PFSK-1 (cell line): Measurements from ENCODE around the gene SRY.

ENCODE experiments used
- POLR2AphosphoS5 ChIP-seq: IDR thresholded peaks from 2 replicates; pipeline ENCODE4 v1.6.1; 2012; ENCODE audit warnings: low read depth, mild to moderate bottlenecking, control low read depth, low read length, moderate library complexity
- SIN3A ChIP-seq: IDR thresholded peaks from 2 replicates; pipeline ENCODE4 v1.6.1; 2012; ENCODE audit warnings: mild to moderate bottlenecking, low read length, moderate library complexity, borderline replicate concordance; ENCODE audit not compliant: insufficient read depth
- TF ChIP-seq, protein P1 (sequence below), 2 experiments: IDR thresholded peaks; 2 replicates each; pipeline versions ENCODE4 v1.6.1 to v1.8.0; 2011 to 2012; ENCODE audit warnings: low read depth in 2 of 2, low read length in 2 of 2, control low read depth in 1 of 2, inconsistent platforms in 1 of 2, mild to moderate bottlenecking in 1 of 2, moderate library complexity in 1 of 2; ENCODE audit not compliant: insufficient read depth in 1 of 2

DNA sequence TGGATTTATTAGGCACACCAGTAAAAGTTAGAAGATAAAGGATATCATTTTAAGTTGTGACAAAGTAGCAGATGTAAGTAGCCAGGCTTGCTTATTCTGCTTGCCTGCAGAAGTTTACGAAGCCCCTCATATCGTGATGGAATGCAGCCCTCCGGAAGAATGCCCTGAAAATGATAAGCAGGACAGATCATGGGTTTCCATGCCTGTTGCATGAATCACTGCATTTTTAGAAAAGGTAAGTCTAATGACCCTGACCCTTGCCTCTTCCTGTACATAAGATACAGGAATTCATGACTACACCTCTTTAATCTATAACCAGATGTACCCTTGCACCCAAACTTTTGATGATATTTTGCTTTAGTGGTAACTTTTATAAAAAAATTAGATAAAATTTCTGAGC lies 37.0 kb upstream of the SRY start:
- TF ChIP-seq, protein P1, sequence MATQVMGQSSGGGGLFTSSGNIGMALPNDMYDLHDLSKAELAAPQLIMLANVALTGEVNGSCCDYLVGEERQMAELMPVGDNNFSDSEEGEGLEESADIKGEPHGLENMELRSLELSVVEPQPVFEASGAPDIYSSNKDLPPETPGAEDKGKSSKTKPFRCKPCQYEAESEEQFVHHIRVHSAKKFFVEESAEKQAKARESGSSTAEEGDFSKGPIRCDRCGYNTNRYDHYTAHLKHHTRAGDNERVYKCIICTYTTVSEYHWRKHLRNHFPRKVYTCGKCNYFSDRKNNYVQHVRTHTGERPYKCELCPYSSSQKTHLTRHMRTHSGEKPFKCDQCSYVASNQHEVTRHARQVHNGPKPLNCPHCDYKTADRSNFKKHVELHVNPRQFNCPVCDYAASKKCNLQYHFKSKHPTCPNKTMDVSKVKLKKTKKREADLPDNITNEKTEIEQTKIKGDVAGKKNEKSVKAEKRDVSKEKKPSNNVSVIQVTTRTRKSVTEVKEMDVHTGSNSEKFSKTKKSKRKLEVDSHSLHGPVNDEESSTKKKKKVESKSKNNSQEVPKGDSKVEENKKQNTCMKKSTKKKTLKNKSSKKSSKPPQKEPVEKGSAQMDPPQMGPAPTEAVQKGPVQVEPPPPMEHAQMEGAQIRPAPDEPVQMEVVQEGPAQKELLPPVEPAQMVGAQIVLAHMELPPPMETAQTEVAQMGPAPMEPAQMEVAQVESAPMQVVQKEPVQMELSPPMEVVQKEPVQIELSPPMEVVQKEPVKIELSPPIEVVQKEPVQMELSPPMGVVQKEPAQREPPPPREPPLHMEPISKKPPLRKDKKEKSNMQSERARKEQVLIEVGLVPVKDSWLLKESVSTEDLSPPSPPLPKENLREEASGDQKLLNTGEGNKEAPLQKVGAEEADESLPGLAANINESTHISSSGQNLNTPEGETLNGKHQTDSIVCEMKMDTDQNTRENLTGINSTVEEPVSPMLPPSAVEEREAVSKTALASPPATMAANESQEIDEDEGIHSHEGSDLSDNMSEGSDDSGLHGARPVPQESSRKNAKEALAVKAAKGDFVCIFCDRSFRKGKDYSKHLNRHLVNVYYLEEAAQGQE (IDR thresholded peaks at IDR 0.05; ENCODE audit: insufficient read depth in 1 of 2, low read depth in 2 of 2, low read length in 2 of 2) = no peak
- TF ChIP-seq SIN3A = no peak
- no peak for TF ChIP-seq POLR2AphosphoS5
